OCI-LY1 (cell line): Measurements from ENCODE around the gene ENTPD2.

Experiments used
- H2AFZ ChIP-seq: fragments of 200-600 bp; sonication (generic), shearing (Covaris generic); 2 replicates; pipeline ENCODE4 v1.6.0; 2014; ENCODE audit warnings: antibody characterized with exemption, mild to moderate bottlenecking, low read length
- H3F3A ChIP-seq: fragments of 200-600 bp; sonication (generic), shearing (Covaris generic); 2 replicates; pipeline ENCODE4 v1.6.0; 2014; ENCODE audit warnings: mild to moderate bottlenecking, antibody characterized with exemption, low read length, moderate library complexity; ENCODE audit not compliant: insufficient read depth
- H3K27ac ChIP-seq: fragments of 200-600 bp; sonication (generic); 2 replicates; pipeline ENCODE4 v1.5.1; 2014; ENCODE audit warnings: low read length, mixed run types, mild to moderate bottlenecking, low read depth; ENCODE audit not compliant: poor library complexity, severe bottlenecking
- H3K27me3 ChIP-seq: fragments of 200-600 bp; sonication (generic); 2 replicates; pipeline ENCODE4 v1.6.0; 2014; ENCODE audit warnings: antibody characterized with exemption, mild to moderate bottlenecking, low read length, moderate library complexity; ENCODE audit not compliant: insufficient read depth
- H3K36me3 ChIP-seq: fragments of 200-600 bp; sonication (generic); 2 replicates; pipeline ENCODE4 v1.6.1; 2014; ENCODE audit warnings: mild to moderate bottlenecking, antibody characterized with exemption, low read length, moderate library complexity, mixed read lengths; ENCODE audit not compliant: insufficient read depth
- H3K4me1 ChIP-seq: fragments of 200-600 bp; sonication (generic); 2 replicates; pipeline ENCODE4 v1.5.1; 2014; ENCODE audit warnings: mild to moderate bottlenecking, low read length, moderate library complexity; ENCODE audit not compliant: insufficient read depth, severe bottlenecking
- H3K4me2 ChIP-seq: fragments of 200-600 bp; sonication (generic), shearing (Covaris generic); 2 replicates; pipeline ENCODE4 v1.6.1; 2014; ENCODE audit warnings: low read length
- H3K4me3 ChIP-seq: fragments of 200-600 bp; sonication (generic); 2 replicates; pipeline ENCODE4 v1.5.1; 2014; ENCODE audit warnings: low read length, low read depth, mild to moderate bottlenecking, mixed read lengths; ENCODE audit not compliant: poor library complexity, severe bottlenecking
- H3K79me2 ChIP-seq: fragments of 200-600 bp; shearing (Covaris generic); 2 replicates; pipeline ENCODE4 v1.6.1; 2016; ENCODE audit warnings: mixed run types, low read length, mixed read lengths; ENCODE audit not compliant: insufficient read depth
- H3K9ac ChIP-seq: fragments of 200-600 bp; sonication (generic), shearing (Covaris generic); 2 replicates; pipeline ENCODE4 v1.6.1; 2014; ENCODE audit warnings: mild to moderate bottlenecking, low read length, mixed read lengths
- H3K9me2 ChIP-seq: fragments of 200-600 bp; sonication (generic), shearing (Covaris generic); 2 replicates; pipeline ENCODE4 v1.6.1; 2014; ENCODE audit warnings: low read depth, mild to moderate bottlenecking, low read length, mixed read lengths
- H3K9me3 ChIP-seq: fragments of 200-600 bp; shearing (Covaris generic); 2 replicates; pipeline ENCODE4 v1.6.1; 2014; ENCODE audit warnings: low read length, mixed read lengths
- H4K20me1 ChIP-seq: fragments of 200-600 bp; sonication (generic), shearing (Covaris generic); 2 replicates; pipeline ENCODE4 v1.6.0; 2016; ENCODE audit warnings: mild to moderate bottlenecking, low read length; ENCODE audit not compliant: insufficient read depth
- EZH2 ChIP-seq: fragments of 200-600 bp; sonication (generic), shearing (Covaris generic); IDR thresholded peaks from 2 replicates; pipeline ENCODE4 v1.8.0; 2017; ENCODE audit warnings: borderline replicate concordance, mixed run types, mild to moderate bottlenecking, antibody characterized with exemption, low read length, moderate library complexity, mixed read lengths
- TF ChIP-seq, protein P1 (sequence below): fragments of 200-600 bp; sonication (generic), shearing (Covaris generic); IDR thresholded peaks from 2 replicates; pipeline ENCODE4 v1.5.1; 2017; ENCODE audit warnings: mild to moderate bottlenecking, antibody characterized with exemption, low read length, moderate library complexity, mixed read lengths

The ENTPD2 gene

GRCh38 chr9:137013571-137013940 is 40.3 kb downstream of the ENTPD2 start:
- Histone ChIP-seq H3K27me3 (peaks cover 3% of the 10 kb centered on the region; the same call in 1 of the 2 replicates), H4K20me1 (no peaks in the 10 kb centered on the region), H3K9ac (no peak overlapping the region), H3K79me2 (no peaks in the 10 kb centered on the region), H2AFZ (no peak overlapping the region), H3K27ac (no peak overlapping the region), H3F3A (no peaks in the 10 kb centered on the region), H3K4me3 (no peak overlapping the region), H3K9me3 (no peaks in the 10 kb centered on the region), H3K9me2 (no peaks in the 10 kb centered on the region), H3K36me3 (no peaks in the 10 kb centered on the region), H3K4me1 (no peaks in the 10 kb centered on the region), H3K4me2 (no peak overlapping the region)
- no peak for TF ChIP-seq EZH2
- TF ChIP-seq, protein P1, sequence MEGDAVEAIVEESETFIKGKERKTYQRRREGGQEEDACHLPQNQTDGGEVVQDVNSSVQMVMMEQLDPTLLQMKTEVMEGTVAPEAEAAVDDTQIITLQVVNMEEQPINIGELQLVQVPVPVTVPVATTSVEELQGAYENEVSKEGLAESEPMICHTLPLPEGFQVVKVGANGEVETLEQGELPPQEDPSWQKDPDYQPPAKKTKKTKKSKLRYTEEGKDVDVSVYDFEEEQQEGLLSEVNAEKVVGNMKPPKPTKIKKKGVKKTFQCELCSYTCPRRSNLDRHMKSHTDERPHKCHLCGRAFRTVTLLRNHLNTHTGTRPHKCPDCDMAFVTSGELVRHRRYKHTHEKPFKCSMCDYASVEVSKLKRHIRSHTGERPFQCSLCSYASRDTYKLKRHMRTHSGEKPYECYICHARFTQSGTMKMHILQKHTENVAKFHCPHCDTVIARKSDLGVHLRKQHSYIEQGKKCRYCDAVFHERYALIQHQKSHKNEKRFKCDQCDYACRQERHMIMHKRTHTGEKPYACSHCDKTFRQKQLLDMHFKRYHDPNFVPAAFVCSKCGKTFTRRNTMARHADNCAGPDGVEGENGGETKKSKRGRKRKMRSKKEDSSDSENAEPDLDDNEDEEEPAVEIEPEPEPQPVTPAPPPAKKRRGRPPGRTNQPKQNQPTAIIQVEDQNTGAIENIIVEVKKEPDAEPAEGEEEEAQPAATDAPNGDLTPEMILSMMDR: no peak

GRCh38 chr9:137012694-137013570 is 40.9 kb downstream of the ENTPD2 start:
- H3K9me2 ChIP-seq: no peaks in the 10 kb centered on the region
- H3K79me2 ChIP-seq: no peaks in the 10 kb centered on the region
- no peak overlapping the region for H3K9ac ChIP-seq
- no peak overlapping the region for H3K4me3 ChIP-seq
- no peaks in the 10 kb centered on the region for H4K20me1 ChIP-seq
- no peaks in the 10 kb centered on the region for H3K4me1 ChIP-seq
- TF ChIP-seq, protein P1: no peak
- TF ChIP-seq EZH2: no peak
- H3K4me2 ChIP-seq: no peak overlapping the region
- H3K27ac ChIP-seq: no peak overlapping the region
- H3F3A ChIP-seq: no peaks in the 10 kb centered on the region
- H3K36me3 ChIP-seq: no peaks in the 10 kb centered on the region
- H2AFZ ChIP-seq: no peak overlapping the region
- H3K27me3 ChIP-seq: peaks cover 3% of the 10 kb centered on the region; the same call in 1 of the 2 replicates
- H3K9me3 ChIP-seq: no peaks in the 10 kb centered on the region

DNA sequence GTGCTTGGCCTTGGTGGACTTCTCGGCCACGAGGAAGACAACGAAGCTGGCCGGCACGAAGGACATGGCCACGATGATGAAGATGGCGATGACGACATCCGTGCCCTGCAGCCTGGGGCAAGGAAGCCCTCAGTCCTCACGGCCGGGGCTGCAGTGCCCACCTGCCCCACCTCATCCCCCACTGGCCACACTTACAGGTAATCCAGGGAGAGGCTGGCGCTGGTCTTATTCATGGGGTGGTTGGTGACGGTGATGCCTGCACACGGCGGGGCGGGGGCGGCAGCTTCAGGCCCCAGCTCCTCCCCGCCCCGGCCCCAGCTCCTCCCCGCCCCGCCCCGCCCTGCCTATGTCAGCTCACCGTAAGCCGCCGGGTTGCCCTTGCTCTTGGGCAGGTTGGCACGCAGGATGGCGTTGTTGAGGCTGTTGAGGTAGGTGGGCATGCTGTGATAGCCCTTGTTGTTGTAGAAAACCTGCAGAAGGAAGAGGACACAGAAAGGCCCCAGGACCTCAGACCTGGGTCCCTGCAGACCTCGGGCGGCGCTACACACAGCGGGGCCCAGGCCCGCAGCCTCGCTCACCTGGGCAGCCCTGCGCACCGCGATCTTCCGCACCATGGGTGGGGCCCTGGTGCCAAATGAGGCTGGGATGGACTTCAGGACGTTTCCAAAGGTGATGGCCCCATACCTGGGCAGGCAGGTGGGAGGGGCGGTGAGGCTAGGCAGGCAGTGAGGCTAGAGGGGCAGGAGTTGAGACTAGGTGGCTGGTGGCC is 41.8 kb downstream of the ENTPD2 start:
- H2AFZ ChIP-seq: no peak overlapping the region
- H3K4me1 ChIP-seq: no peaks in the 10 kb centered on the region
- no peak overlapping the region for H3K9ac ChIP-seq
- no peaks in the 10 kb centered on the region for H3K9me3 ChIP-seq
- no peak for TF ChIP-seq EZH2
- TF ChIP-seq, protein P1: no peak
- H3K9me2 ChIP-seq: no peaks in the 10 kb centered on the region
- H3K36me3 ChIP-seq: no peaks in the 10 kb centered on the region
- H3K27ac ChIP-seq: no peak overlapping the region
- H3K4me3 ChIP-seq: no peak overlapping the region
- peaks cover 3% of the 10 kb centered on the region; the same call in 1 of the 2 replicates for H3K27me3 ChIP-seq
- H3K4me2 ChIP-seq: no peak overlapping the region
- no peaks in the 10 kb centered on the region for H3K79me2 ChIP-seq
- H3F3A ChIP-seq: no peaks in the 10 kb centered on the region
- H4K20me1 ChIP-seq: no peaks in the 10 kb centered on the region
